Right lung (tissue), 5 donors: ENCODE data around the gene TEN1. TPM values are rescaled to one million over a fixed set of nuclear protein-coding genes. Genes with fewer than 3 reads are reported as not detected.

ENCODE experiments used
- DNase-seq, 2 donors: peaks; one replicate each; pipeline ENCODE4 v3.0.0-alpha.2; 2013
- polyA plus RNA-seq, 5 donors: library from polyadenylated mRNA; unstranded; fragments of 120-200 nt; gene quantifications; one replicate each; pipeline versions ENCODE4 v1.2.1 to v1.2.3, GENCODE V29; 2013; ENCODE audit warnings: inconsistent platforms in 1 of 5, low replicate concordance in 1 of 5; ENCODE audit not compliant: insufficient read length in 5 of 5, insufficient read depth in 1 of 5

TEN1 gene
- polyA plus RNA-seq, 5 donors = 21.9 to 34.8 (median 27.5) TPM

DNA sequence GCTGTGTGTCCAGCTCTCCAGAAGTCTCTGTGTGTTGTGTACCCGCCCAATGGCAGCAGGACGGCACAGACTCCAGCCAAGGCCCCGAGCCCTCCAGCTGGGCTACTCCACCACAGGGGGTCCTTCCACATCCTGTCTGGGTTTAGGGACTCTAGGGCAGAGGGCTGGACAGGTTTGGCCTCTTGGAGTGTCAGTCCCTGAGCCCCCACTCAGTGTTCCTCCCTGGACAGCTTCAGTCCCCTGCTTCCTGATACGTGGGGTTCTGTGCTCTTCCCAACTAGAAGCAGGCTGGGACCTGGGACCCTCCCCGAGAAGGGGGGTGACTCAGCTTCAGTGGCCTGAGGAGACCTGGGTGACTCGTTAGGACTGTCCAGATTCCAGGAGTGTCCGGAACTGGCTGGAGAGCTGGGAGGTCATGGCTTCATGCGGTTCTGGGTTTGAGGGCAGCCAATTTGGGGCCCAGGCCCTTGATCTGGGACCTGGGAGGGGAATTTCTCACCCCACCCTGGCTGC, 25.8 kb downstream of the TEN1 start:
- DNase-seq = no peak

- DNase-seq = peak; percentile 66 to 68
Observed at GRCh38 chr17:76005263-76006149, 26.5 kb downstream of the TEN1 start.

GRCh38 chr17:76007131-76007849, 28.2 kb downstream of the TEN1 start:
- no peak for DNase-seq

DNA sequence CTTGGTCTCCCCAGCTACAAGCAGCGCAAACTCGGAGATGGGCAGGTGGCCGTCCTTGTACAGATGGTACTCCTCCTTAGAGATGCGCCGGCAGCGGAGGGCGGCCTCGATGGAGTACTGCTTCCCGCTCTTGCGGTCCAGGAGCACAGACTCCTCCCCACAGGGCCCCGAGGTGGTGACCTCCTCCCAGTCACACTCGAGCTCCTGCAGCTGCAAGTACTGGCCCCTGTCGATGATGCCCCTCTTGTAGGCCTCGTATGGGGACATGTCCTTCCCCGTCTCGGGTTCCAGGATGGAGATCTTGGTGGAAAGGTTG, 28.8 kb downstream of the TEN1 start:
- DNase-seq = no peak

- DNase-seq = no peak
Observed at GRCh38 chr17:76008208-76008607, 29.2 kb downstream of the TEN1 start.

- no peak for DNase-seq
Observed at GRCh38 chr17:76008630-76009425, 29.8 kb downstream of the TEN1 start.

DNA sequence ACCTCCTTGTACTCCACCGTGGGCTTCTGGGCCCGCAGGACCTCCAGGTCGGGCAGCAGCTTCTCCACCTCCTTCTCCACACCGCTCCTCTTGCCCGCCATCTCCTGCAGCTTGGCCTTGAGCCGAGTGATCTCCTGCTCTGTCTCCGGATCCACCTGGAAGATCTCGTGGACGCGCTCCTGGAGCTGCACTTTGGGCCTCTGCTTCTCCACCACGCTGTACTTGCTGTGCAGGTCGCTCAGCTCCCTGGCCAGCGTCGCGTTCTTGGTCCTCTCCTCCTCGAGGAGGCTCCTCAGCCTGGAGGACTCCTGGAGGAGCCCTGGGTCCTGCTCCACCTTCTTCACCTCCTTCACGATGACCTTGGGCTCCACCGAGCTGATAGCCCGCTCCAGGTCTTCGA, 30.4 kb downstream of the TEN1 start:
- no peak for DNase-seq

- no peak for DNase-seq
Observed at GRCh38 chr17:76009969-76010661, 31.1 kb downstream of the TEN1 start.

- no peak for DNase-seq
Observed at GRCh38 chr17:76011951-76012350, 32.9 kb downstream of the TEN1 start.

- DNase-seq = no peak
Observed at GRCh38 chr17:76013377-76013932, 34.4 kb downstream of the TEN1 start.

GRCh38 chr17:76014100-76014924, 35.3 kb downstream of the TEN1 start:
- DNase-seq = peak in 1 of 2 donors; percentile 69

DNA sequence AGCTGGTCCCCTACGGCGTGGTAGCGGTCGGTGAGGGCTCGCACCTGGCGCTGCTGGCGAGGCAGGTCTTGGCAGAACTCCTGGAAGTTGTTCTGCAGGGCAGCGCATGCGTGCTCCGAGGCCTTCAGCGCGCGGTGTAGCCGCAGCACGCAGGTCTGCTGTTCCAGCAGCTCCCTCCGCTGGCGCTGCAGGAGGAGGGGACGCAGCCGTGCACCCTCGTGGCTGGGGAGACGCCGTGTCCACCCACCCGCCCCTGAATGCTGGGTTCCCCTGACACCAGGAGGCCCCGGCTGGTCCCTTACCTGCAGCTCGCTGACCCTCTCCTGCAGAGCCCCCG, 35.9 kb downstream of the TEN1 start:
- DNase-seq = no peak

DNA sequence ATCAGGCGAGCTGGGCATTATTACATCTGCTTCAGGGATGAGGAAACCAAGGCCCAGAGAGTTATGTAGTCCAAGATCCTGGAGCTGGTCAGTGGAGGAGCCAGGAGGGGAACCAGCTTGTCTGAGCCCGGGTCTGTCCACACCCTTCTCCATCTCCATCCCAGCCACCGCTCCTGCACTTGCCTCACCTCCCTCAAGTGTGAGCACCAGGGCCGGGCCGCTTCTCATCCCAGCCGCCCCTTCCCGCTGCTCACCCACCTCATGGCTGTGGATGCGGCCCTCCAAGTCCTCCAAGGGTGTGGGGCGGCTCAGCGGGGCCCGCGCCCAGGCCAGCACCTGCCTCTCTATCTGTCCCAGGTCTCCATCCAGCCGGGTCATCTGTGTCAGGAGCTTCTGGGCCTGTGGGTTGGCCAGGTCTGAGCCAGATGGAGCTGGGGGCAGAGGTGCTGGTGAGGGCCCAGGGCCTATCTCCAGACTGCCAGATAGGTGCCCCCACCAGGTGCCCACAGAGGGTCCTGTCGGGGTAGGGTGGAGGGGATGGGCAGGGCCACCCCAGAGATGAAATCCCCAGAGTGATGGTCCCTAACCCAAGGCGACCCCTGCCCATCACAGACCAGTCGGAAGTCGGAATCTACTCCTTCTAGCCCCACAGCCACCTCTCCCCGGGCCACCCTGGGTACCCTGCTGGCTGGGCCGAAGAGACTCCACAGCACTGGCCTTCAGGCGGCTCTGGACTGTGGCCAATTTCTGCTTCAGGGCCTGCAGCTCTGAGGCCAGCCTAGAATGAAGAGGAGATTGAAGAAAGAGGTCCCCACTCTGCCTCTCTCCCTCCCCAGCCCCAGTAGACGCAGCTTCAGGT, 38.7 kb downstream of the TEN1 start:
- DNase-seq = no peak

DNA sequence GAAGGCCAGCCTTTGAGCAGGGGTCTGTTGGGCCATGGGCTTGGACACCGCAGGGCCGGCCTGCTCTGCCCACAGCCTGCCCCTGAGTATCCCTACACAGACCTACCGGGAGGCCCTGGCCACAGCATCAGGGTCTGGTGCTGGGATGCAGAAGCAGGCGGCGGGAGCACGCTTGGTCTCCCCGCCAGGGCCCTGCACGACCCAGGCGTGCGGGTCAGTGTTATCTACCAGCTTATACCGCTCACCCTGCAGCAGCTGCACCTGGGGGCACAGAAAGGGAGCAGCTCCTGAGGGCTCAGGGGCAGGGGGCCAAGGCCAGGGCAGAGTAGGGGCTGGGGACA, 39.3 kb downstream of the TEN1 start:
- no peak for DNase-seq

DNA sequence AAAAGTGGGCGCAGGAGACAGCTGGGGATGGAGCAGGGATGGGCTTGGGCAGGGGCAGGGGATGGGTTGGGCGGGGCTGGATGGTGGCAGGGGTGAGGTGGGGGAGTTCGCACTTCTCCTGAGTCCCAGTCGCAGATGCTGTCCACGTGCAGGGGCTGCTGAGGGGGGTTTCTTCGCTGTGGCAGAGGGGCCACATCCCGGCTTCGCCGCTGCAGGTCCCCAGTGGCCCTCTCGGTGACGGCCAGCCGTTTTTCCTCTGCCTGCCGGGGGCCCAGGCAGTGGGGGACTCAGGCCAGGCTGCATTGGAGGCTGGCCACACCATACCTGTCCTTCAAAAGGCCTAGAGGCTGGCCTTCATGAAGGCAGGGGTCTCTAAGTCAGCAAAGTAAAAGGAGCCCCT, 39.8 kb downstream of the TEN1 start:
- DNase-seq = no peak

GRCh38 chr17:76019833-76020467, 40.9 kb downstream of the TEN1 start:
- DNase-seq = no peak

GRCh38 chr17:76022285-76022684, 43.2 kb downstream of the TEN1 start:
- no peak for DNase-seq

- no peak for DNase-seq
Observed at GRCh38 chr17:76022973-76023899, 44.2 kb downstream of the TEN1 start.
